GM18526 (cell line): ENCODE data around the gene TMUB1.

Experiments used
- POLR2A ChIP-seq: IDR thresholded peaks from 3 replicates; pipeline ENCODE4 v1.6.1; 2011; ENCODE audit not compliant: insufficient read length; ENCODE audit errors: extremely low read depth

Gene TMUB1

GRCh38 chr7:151061213-151062110, 21.8 kb downstream of the TMUB1 start:
- TF ChIP-seq POLR2A = no peak

GRCh38 chr7:151060416-151061212, 22.7 kb downstream of the TMUB1 start:
- no peak for TF ChIP-seq POLR2A

GRCh38 chr7:151060113-151060415, 23.2 kb downstream of the TMUB1 start:
- no peak for TF ChIP-seq POLR2A

GRCh38 chr7:151059367-151060112, 23.8 kb downstream of the TMUB1 start, which contains the start of gene SLC4A2:
TSS of gene SLC4A2 (plus strand) at chr7:151059589. CDS start at chr7:151061988, 2,399 bp downstream.
- peak; percentile 55 for TF ChIP-seq POLR2A

- TF ChIP-seq POLR2A = no peak
Observed at GRCh38 chr7:151058781-151059366, 24.4 kb downstream of the TMUB1 start.

- TF ChIP-seq POLR2A = peak; percentile 62
Observed at GRCh38 chr7:151057989-151058780, 25.1 kb downstream of the TMUB1 start.

GRCh38 chr7:151057506-151057988, 25.7 kb downstream of the TMUB1 start, which contains the start of gene CDK5:
TSS of gene CDK5 (minus strand) at chr7:151057897. CDS start at chr7:151057848, 49 bp downstream.
- no peak for TF ChIP-seq POLR2A

GRCh38 chr7:151056666-151057505, 26.4 kb downstream of the TMUB1 start:
- no peak for TF ChIP-seq POLR2A

GRCh38 chr7:151056283-151056665, 27.0 kb downstream of the TMUB1 start:
- no peak for TF ChIP-seq POLR2A

- TF ChIP-seq POLR2A = no peak
Observed at GRCh38 chr7:151053751-151054150, 29.5 kb downstream of the TMUB1 start.

- no peak for TF ChIP-seq POLR2A
Observed at GRCh38 chr7:151053096-151053495, 30.2 kb downstream of the TMUB1 start.

- no peak for TF ChIP-seq POLR2A
Observed at GRCh38 chr7:151051108-151051507, 32.2 kb downstream of the TMUB1 start.

GRCh38 chr7:151048911-151049463, 34.3 kb downstream of the TMUB1 start:
- TF ChIP-seq POLR2A = no peak
